HepG2 (cell line): ENCODE data around the gene ACVR2A. TPM values are rescaled to one million over a fixed set of nuclear protein-coding genes. Genes with fewer than 3 reads are reported as not detected.

Experiments used
- HBP1 ChIP-seq: IDR thresholded peaks from 2 replicates; pipeline ENCODE4 v1.6.1; 2016; ENCODE audit warnings: low read depth, control low read depth
- KDM6A ChIP-seq: IDR thresholded peaks from 2 replicates; pipeline ENCODE4 v1.6.1; 2016; ENCODE audit warnings: low read depth
- KLF11 ChIP-seq: IDR thresholded peaks from 2 replicates; pipeline ENCODE4 v1.6.1; 2016; ENCODE audit warnings: missing compliant biosample characterization
- NFAT5 ChIP-seq: sonication (generic); formaldehyde crosslinking; IDR thresholded peaks from 2 replicates; pipeline ENCODE4 v1.4.0; 2020; ENCODE audit warnings: missing genetic modification reagents
- RFX3 ChIP-seq: IDR thresholded peaks from 2 replicates; pipeline ENCODE4 v1.6.1; 2016; ENCODE audit warnings: missing biosample characterization, missing genetic modification reagents
- SOX13 ChIP-seq, 3 experiments: fragments of 450-650 bp in 1 of 3; sonication (generic) in 1 of 3; formaldehyde crosslinking in 1 of 3; IDR thresholded peaks in 2 of 3; conservative IDR thresholded peaks in 1 of 3; 2 replicates each; pipeline versions ENCODE4 v1.5.0 to v1.6.1; 2016 to 2020; ENCODE audit warnings: antibody characterized with exemption in 1 of 3, mild to moderate bottlenecking in 1 of 3, missing compliant biosample characterization in 1 of 3, missing genetic modification reagents in 1 of 3, moderate library complexity in 1 of 3
- STAG1 ChIP-seq: sonication (generic); formaldehyde crosslinking; IDR thresholded peaks from 2 replicates; pipeline ENCODE4 v1.4.0; 2020; ENCODE audit warnings: missing genetic modification reagents
- SUZ12 ChIP-seq: fragments of 150-350 bp; IDR thresholded peaks from 2 replicates; pipeline ENCODE4 v1.6.1; 2014; ENCODE audit warnings: low read depth, low read length
- U2AF1 ChIP-seq: fragments of 200-400 bp; formaldehyde crosslinking; optimal IDR thresholded peaks from 2 replicates; pipeline ENCODE3; 2017; ENCODE audit warnings: mild to moderate bottlenecking, low read depth, low read length
- ZNF17 ChIP-seq: sonication (generic); formaldehyde crosslinking; IDR thresholded peaks from 2 replicates; pipeline ENCODE4 v1.5.0; 2020; ENCODE audit warnings: mild to moderate bottlenecking, missing genetic modification reagents
- ZNF446 ChIP-seq: sonication (generic); formaldehyde crosslinking; IDR thresholded peaks from 2 replicates; pipeline ENCODE4 v1.5.0; 2020; ENCODE audit warnings: mild to moderate bottlenecking, missing genetic modification reagents
- ZNF460 ChIP-seq: sonication (generic); formaldehyde crosslinking; IDR thresholded peaks from 2 replicates; pipeline ENCODE4 v1.5.1; 2020; ENCODE audit warnings: missing genetic modification reagents, mild to moderate bottlenecking, borderline replicate concordance
- ZNF75D ChIP-seq: sonication (generic); formaldehyde crosslinking; IDR thresholded peaks from 2 replicates; pipeline ENCODE4 v1.8.1; 2023; ENCODE audit warnings: missing genetic modification reagents, mild to moderate bottlenecking, borderline replicate concordance
- ZNF770 ChIP-seq: sonication (generic); formaldehyde crosslinking; IDR thresholded peaks from 2 replicates; pipeline ENCODE4 v1.5.0; 2020; ENCODE audit warnings: mild to moderate bottlenecking, missing genetic modification reagents
- polyA plus RNA-seq, 8 experiments: library from polyadenylated mRNA; depleted of rRNA in 3 of 8; stranded (reverse) in 7 of 8; unstranded in 1 of 8; fragments of >200 nt; fragmentation: Illumina TruSeq in 4 of 8; extraction: Trizol in 4 of 8; gene quantifications; 2 replicates each; pipeline versions ENCODE4 v1.2.1 to v1.2.3, GENCODE V29; 2011 to 2016; ENCODE audit warnings: low read depth in 4 of 8, missing spikeins in 1 of 8, mixed read lengths in 1 of 8; ENCODE audit not compliant: insufficient read depth in 1 of 8
- total RNA-seq, 5 experiments: library from RNA; depleted of rRNA; stranded (reverse); fragments of >200 nt; fragmentation: Illumina TruSeq; extraction: Trizol; gene quantifications; 2 replicates each; pipeline ENCODE4 v1.2.3, GENCODE V29; 2016; ENCODE audit warnings: low read depth in 1 of 5
- TF ChIP-seq, protein P1 (sequence below): sonication (generic); formaldehyde crosslinking; IDR thresholded peaks from 2 replicates; pipeline ENCODE4 v1.8.0; 2022; ENCODE audit warnings: missing genetic modification reagents, mild to moderate bottlenecking, moderate library complexity, borderline replicate concordance
- TF ChIP-seq, protein P2 (sequence below): sonication (generic); formaldehyde crosslinking; conservative IDR thresholded peaks from 2 replicates; pipeline ENCODE4 v1.8.0; 2022; ENCODE audit warnings: low read depth, missing genetic modification reagents

ACVR2A gene
- total and polyA plus RNA-seq, 2 of the 13 experiments (the other 11 are each of a cell fraction or from before 2014, with no cell fraction given): 8.3 to 18.0 TPM

DNA sequence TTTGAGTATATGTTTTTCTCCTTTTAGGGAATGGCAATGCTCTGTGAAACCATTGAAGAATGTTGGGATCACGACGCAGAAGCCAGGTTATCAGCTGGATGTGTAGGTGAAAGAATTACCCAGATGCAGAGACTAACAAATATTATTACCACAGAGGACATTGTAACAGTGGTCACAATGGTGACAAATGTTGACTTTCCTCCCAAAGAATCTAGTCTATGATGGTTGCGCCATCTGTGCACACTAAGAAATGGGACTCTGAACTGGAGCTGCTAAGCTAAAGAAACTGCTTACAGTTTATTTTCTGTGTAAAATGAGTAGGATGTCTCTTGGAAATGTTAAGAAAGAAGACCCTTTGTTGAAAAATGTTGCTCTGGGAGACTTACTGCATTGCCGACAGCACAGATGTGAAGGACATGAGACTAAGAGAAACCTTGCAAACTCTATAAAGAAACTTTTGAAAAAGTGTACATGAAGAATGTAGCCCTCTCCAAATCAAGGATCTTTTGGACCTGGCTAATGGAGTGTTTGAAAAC is 82.3 kb downstream of the ACVR2A start (continued):
- TF ChIP-seq KLF11 (CRISPR knock-in tag) (0 out of 2 replicates have a peak, but pooled peaks have one; percentile 12), ZNF17 (no peak), SOX13 (IDR thresholded peaks at IDR 0.05) (peak; percentile 99), SOX13 (CRISPR knock-in tag; conservative IDR thresholded peaks at IDR 0.05 in 1 of 2, IDR thresholded peaks at IDR 0.05 in 1 of 2) (peak in 1 of 2 experiments; percentile 100; a peak in 2 of 4 replicates), ZNF770 (CRISPR knock-in tag) (no peak), HBP1 (CRISPR knock-in tag) (peak; percentile 73; the same call in 1 of the 2 replicates), ZNF446 (CRISPR knock-in tag) (no peak), SUZ12 (no peak), STAG1 (CRISPR knock-in tag) (peak; percentile 25; the same call in 1 of the 2 replicates), KDM6A (CRISPR knock-in tag) (peak; percentile 95), ZNF460 (CRISPR knock-in tag) (no peak), U2AF1 (no peak), ZNF75D (CRISPR knock-in tag) (no peak), NFAT5 (CRISPR knock-in tag) (no peak), RFX3 (peak; percentile 18; the same call in 1 of the 2 replicates)
- TF ChIP-seq, protein P1, sequence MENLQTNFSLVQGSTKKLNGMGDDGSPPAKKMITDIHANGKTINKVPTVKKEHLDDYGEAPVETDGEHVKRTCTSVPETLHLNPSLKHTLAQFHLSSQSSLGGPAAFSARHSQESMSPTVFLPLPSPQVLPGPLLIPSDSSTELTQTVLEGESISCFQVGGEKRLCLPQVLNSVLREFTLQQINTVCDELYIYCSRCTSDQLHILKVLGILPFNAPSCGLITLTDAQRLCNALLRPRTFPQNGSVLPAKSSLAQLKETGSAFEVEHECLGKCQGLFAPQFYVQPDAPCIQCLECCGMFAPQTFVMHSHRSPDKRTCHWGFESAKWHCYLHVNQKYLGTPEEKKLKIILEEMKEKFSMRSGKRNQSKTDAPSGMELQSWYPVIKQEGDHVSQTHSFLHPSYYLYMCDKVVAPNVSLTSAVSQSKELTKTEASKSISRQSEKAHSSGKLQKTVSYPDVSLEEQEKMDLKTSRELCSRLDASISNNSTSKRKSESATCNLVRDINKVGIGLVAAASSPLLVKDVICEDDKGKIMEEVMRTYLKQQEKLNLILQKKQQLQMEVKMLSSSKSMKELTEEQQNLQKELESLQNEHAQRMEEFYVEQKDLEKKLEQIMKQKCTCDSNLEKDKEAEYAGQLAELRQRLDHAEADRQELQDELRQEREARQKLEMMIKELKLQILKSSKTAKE: peak; percentile 67; the same call in 1 of the 2 replicates
- TF ChIP-seq, protein P2, sequence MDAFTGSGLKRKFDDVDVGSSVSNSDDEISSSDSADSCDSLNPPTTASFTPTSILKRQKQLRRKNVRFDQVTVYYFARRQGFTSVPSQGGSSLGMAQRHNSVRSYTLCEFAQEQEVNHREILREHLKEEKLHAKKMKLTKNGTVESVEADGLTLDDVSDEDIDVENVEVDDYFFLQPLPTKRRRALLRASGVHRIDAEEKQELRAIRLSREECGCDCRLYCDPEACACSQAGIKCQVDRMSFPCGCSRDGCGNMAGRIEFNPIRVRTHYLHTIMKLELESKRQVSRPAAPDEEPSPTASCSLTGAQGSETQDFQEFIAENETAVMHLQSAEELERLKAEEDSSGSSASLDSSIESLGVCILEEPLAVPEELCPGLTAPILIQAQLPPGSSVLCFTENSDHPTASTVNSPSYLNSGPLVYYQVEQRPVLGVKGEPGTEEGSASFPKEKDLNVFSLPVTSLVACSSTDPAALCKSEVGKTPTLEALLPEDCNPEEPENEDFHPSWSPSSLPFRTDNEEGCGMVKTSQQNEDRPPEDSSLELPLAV: no peak
